ENCODE results near the gene CDCA3. TPM values are rescaled to one million over a fixed set of nuclear protein-coding genes. Genes with fewer than 3 reads are reported as not detected.
"Not testable (repeated sequence)": the region's sequence is repeated elsewhere in the genome, so short reads cannot be mapped to it uniquely, and the experiment has no call there.

Gene CDCA3
- total RNA-seq = 12.3 TPM
- 1.0 TPM for polyA plus RNA-seq

DNA sequence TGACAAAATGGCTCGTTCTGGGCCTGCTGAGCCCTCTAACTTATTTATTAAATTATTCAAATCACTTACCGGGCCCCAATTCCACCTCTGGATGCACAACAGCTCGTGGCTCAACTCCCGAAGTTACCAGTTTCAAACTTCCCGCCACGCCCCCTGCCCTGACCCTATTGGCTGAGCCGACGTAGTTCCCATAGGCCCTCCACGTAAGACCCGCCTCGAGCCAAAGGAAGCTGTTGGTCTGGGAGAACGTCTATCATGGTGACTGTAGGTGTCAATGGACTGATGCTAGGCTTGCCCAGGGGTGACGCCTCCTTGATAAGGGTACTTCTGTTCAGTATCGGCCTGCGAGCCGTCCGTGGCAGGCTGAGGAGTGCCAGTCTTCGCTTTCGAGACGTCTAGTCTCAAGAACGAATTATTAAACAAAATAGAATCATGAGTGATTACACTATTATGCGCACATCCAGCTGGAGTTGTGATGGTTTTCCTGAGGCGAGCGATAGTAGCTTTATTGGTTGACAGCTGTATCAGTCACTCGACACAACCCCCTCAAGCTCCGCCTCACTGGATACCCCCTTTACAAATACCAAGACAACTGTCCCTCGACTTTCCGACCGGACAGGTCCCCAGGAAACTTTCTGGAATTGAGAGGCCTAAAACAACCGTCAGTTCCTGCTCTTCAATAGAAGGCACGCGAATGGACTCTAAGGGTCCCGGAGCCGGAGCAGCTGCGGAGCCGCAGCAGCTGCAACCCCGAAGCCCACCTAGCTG is at the start of gene CDCA3:
TSS of gene CDCA3 (minus strand) at position 134 of the 768 bp plus-strand sequence. CDS start 334 bp downstream, outside the sequence.
- under 1% methylated on average over 37 of the region's 37 CpGs for WGBS
- H3K4me3 ChIP-seq (ENCODE audit: low read depth, low read length) = peak within 1 kb of the TSS; percentile 44
- peak; percentile 96 for DNase-seq (ENCODE audit: extremely low spot score)
- H3K4me1 ChIP-seq (ENCODE audit: insufficient read depth) = no peaks in the 10 kb centered on the region
- H3K27ac ChIP-seq (ENCODE audit: low read depth) = peak within 1 kb of the TSS; percentile 68
- H3K36me3 ChIP-seq (ENCODE audit: insufficient read depth) = no peaks in the 10 kb centered on the region

DNA sequence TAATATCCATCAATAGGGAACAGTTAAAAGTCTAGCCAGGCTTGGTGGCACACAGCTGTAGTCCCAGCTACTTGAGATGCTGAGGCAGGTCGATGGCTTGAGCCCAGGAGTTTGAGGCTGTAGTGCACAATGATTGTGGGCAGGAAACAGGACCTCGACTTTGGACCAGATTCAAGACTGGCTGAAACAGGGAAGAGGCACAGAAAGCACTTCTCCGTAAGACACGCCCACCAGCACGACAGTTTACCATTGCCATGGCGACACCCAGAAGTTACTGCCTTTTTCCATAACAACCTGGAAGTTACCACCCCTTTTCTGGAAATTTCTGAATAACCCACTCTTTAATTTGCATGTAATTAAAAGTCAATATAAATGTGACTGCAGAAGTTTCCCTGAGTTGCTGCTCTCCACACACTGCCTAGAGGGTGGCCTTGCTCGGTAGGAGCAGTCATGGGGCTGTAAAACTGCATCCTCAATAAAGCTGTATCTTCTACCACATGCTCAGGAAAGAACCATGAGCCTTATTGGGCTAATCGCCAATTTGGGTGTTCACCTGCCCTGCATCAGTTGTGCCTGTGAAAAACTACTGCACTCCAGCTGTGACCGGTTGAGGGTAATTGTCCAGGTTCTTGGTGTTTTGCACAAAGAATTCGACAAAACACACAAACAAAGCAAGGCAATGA is 48.9 kb upstream of the CDCA3 start:
- no peak overlapping the region for H3K27ac ChIP-seq (ENCODE audit: low read depth)
- DNase-seq (ENCODE audit: extremely low spot score) = no peak
- no peaks in the 10 kb centered on the region for H3K4me1 ChIP-seq (ENCODE audit: insufficient read depth)
- WGBS = 48% methylated on average over 10 of the region's 10 CpGs
- H3K4me3 ChIP-seq (ENCODE audit: low read depth, low read length) = no peak overlapping the region
- no peaks in the 10 kb centered on the region for H3K36me3 ChIP-seq (ENCODE audit: insufficient read depth)

- Histone ChIP-seq H3K27ac (ENCODE audit: low read depth) (no peak overlapping the region), H3K4me1 (ENCODE audit: insufficient read depth) (no peaks in the 10 kb centered on the region), H3K4me3 (ENCODE audit: low read depth, low read length) (no peak overlapping the region), H3K36me3 (ENCODE audit: insufficient read depth) (no peaks in the 10 kb centered on the region)
- WGBS = 83% methylated on average over 5 of the region's 5 CpGs
- DNase-seq (ENCODE audit: extremely low spot score) = no peak
These were observed 48.3 kb upstream of the CDCA3 start for GRCh38 chr12:6899427-6899826.

GRCh38 chr12:6896846-6897435 is 45.9 kb upstream of the CDCA3 start:
- Histone ChIP-seq H3K27ac (ENCODE audit: low read depth) (no peak overlapping the region), H3K4me3 (ENCODE audit: low read depth, low read length) (no peak overlapping the region), H3K4me1 (ENCODE audit: insufficient read depth) (no peaks in the 10 kb centered on the region), H3K36me3 (ENCODE audit: insufficient read depth) (no peaks in the 10 kb centered on the region)
- no peak for DNase-seq (ENCODE audit: extremely low spot score)
- 69% methylated on average over 6 of the region's 6 CpGs for WGBS

GRCh38 chr12:6894321-6894720 is 43.2 kb upstream of the CDCA3 start:
- H3K27ac ChIP-seq (ENCODE audit: low read depth) = no peak overlapping the region
- no peak overlapping the region for H3K4me3 ChIP-seq (ENCODE audit: low read depth, low read length)
- no peak for DNase-seq (ENCODE audit: extremely low spot score)
- H3K36me3 ChIP-seq (ENCODE audit: insufficient read depth) = no peaks in the 10 kb centered on the region
- 78% methylated on average over 3 of the region's 3 CpGs for WGBS
- no peaks in the 10 kb centered on the region for H3K4me1 ChIP-seq (ENCODE audit: insufficient read depth)

GRCh38 chr12:6892683-6893082 is 41.6 kb upstream of the CDCA3 start:
- H3K4me3 ChIP-seq (ENCODE audit: low read depth, low read length); DNase-seq (ENCODE audit: extremely low spot score); H3K36me3 ChIP-seq (ENCODE audit: insufficient read depth); H3K27ac ChIP-seq (ENCODE audit: low read depth); H3K4me1 ChIP-seq (ENCODE audit: insufficient read depth): not testable (repeated sequence)
- WGBS = 95% methylated on average over 3 of the region's 3 CpGs

- DNase-seq (ENCODE audit: extremely low spot score) = no peak
- H3K36me3 ChIP-seq (ENCODE audit: insufficient read depth) = no peaks in the 10 kb centered on the region
- peak overlapping the region; percentile 37 for H3K4me3 ChIP-seq (ENCODE audit: low read depth, low read length)
- no peaks in the 10 kb centered on the region for H3K4me1 ChIP-seq (ENCODE audit: insufficient read depth)
- H3K27ac ChIP-seq (ENCODE audit: low read depth) = peak overlapping the region; percentile 92
- WGBS = 84% methylated on average over 5 of the region's 5 CpGs
These were observed 40.5 kb upstream of the CDCA3 start for GRCh38 chr12:6891646-6892001.

GRCh38 chr12:6890789-6891645 is 39.9 kb upstream of the CDCA3 start:
- peak; percentile 89 for DNase-seq (ENCODE audit: extremely low spot score)
- WGBS = under 1% methylated on average over 68 of the region's 68 CpGs
- peak overlapping the region; percentile 92 for H3K27ac ChIP-seq (ENCODE audit: low read depth)
- no peaks in the 10 kb centered on the region for H3K4me1 ChIP-seq (ENCODE audit: insufficient read depth)
- H3K36me3 ChIP-seq (ENCODE audit: insufficient read depth) = no peaks in the 10 kb centered on the region
- peak overlapping the region; percentile 37 for H3K4me3 ChIP-seq (ENCODE audit: low read depth, low read length)

GRCh38 chr12:6889775-6890573 is 38.9 kb upstream of the CDCA3 start:
- not testable (repeated sequence) for H3K4me3 ChIP-seq (ENCODE audit: low read depth, low read length); H3K27ac ChIP-seq (ENCODE audit: low read depth); H3K4me1 ChIP-seq (ENCODE audit: insufficient read depth); DNase-seq (ENCODE audit: extremely low spot score); H3K36me3 ChIP-seq (ENCODE audit: insufficient read depth)
- 95% methylated on average over 21 of the region's 21 CpGs for WGBS

GRCh38 chr12:6888794-6889193 is 37.7 kb upstream of the CDCA3 start:
- H3K36me3 ChIP-seq (ENCODE audit: insufficient read depth); DNase-seq (ENCODE audit: extremely low spot score); H3K27ac ChIP-seq (ENCODE audit: low read depth); H3K4me3 ChIP-seq (ENCODE audit: low read depth, low read length); H3K4me1 ChIP-seq (ENCODE audit: insufficient read depth): not testable (repeated sequence)
- WGBS = 72% methylated on average over 7 of the region's 7 CpGs

GRCh38 chr12:6888360-6888759 is 37.3 kb upstream of the CDCA3 start:
- H3K4me1 ChIP-seq (ENCODE audit: insufficient read depth) = no peaks in the 10 kb centered on the region
- WGBS = 92% methylated on average over 2 of the region's 2 CpGs
- no peak overlapping the region for H3K27ac ChIP-seq (ENCODE audit: low read depth)

DNA sequence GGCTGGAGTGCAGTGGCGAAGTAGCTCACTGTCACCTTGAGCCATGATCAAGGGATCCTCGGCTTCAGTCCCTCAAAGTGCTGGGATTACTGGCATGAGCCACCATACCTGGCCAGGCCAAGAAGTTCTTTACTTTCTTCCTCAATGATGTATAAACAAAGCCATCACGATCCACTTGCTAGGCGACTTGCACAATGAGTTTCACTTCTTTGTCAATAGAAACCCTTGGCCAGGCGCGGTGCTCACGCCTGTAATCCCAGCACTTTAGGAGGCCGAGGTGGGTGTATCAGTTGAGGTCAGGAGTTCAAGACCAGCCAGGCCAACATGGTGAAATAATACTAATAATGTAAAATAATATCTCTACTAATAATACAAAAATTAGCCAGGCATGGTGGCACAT is 36.4 kb upstream of the CDCA3 start:
- no peak for DNase-seq (ENCODE audit: extremely low spot score)
- Histone ChIP-seq H3K36me3 (ENCODE audit: insufficient read depth) (no peaks in the 10 kb centered on the region), H3K27ac (ENCODE audit: low read depth) (no peak overlapping the region), H3K4me3 (ENCODE audit: low read depth, low read length) (no peak overlapping the region), H3K4me1 (ENCODE audit: insufficient read depth) (no peaks in the 10 kb centered on the region)
- 82% methylated on average over 8 of the region's 8 CpGs for WGBS

More at GRCh38 chr12:6888360-6888759, 37.3 kb upstream of the CDCA3 start:
- H3K4me3 ChIP-seq (ENCODE audit: low read depth, low read length) = no peak overlapping the region
- no peak for DNase-seq (ENCODE audit: extremely low spot score)
- H3K36me3 ChIP-seq (ENCODE audit: insufficient read depth) = no peaks in the 10 kb centered on the region

All from urinary bladder (tissue), 4 donors.